GM12875 (cell line): Measurements from ENCODE around the gene AP2B1.

Source experiments
- H3K4me3 ChIP-seq: one replicate; pipeline ENCODE4 v1.5.1; 2011; ENCODE audit warnings: low read depth, low read length, control low read depth
- TF ChIP-seq, protein P1 (sequence below): IDR thresholded peaks from 2 replicates; pipeline ENCODE4 v1.5.1; 2011; ENCODE audit warnings: low read depth, mild to moderate bottlenecking, control low read depth, inconsistent platforms, low read length, moderate library complexity, borderline replicate concordance; ENCODE audit not compliant: insufficient read depth

AP2B1 gene

DNA sequence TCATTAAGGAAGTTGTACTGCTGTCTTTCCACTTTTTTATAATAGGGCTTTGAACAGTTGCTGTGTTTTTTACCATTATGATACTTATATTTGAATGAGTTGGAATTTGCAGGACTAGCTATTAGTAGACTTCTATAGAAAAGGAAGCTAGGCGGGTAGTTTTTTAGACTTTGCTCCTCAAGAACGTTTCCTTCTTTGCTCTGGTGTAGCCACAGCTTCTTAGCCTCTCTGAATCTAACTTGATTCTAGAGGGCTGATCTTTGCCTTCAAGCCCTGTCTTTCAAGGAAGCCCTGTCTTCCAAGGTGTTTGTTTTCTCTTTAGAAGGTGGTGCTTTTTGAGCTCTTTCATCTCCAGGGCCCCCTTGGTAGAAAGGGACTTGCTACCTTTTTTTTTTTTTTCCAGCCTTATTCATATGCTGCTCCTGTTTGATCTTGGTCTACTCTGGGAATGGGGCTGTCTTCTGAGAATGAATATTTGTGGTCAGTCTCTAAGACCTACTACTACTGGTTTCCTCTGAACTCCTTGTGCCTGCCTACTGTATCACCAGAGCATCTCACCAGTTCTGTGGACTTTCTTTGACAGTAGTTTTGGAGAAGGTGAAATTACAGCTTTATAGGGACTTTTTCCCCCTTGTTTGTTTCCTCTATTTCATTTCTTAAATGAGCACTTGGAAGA is 92.0 kb downstream of the AP2B1 start:
- TF ChIP-seq, protein P1, sequence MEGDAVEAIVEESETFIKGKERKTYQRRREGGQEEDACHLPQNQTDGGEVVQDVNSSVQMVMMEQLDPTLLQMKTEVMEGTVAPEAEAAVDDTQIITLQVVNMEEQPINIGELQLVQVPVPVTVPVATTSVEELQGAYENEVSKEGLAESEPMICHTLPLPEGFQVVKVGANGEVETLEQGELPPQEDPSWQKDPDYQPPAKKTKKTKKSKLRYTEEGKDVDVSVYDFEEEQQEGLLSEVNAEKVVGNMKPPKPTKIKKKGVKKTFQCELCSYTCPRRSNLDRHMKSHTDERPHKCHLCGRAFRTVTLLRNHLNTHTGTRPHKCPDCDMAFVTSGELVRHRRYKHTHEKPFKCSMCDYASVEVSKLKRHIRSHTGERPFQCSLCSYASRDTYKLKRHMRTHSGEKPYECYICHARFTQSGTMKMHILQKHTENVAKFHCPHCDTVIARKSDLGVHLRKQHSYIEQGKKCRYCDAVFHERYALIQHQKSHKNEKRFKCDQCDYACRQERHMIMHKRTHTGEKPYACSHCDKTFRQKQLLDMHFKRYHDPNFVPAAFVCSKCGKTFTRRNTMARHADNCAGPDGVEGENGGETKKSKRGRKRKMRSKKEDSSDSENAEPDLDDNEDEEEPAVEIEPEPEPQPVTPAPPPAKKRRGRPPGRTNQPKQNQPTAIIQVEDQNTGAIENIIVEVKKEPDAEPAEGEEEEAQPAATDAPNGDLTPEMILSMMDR = no peak
- no peak overlapping the region for H3K4me3 ChIP-seq

GRCh38 chr17:35683591-35683990 is 96.5 kb downstream of the AP2B1 start:
- TF ChIP-seq, protein P1 = no peak
- no peak overlapping the region for H3K4me3 ChIP-seq

GRCh38 chr17:35684055-35684802 is 97.1 kb downstream of the AP2B1 start:
- TF ChIP-seq, protein P1 = no peak
- H3K4me3 ChIP-seq = no peak overlapping the region

DNA sequence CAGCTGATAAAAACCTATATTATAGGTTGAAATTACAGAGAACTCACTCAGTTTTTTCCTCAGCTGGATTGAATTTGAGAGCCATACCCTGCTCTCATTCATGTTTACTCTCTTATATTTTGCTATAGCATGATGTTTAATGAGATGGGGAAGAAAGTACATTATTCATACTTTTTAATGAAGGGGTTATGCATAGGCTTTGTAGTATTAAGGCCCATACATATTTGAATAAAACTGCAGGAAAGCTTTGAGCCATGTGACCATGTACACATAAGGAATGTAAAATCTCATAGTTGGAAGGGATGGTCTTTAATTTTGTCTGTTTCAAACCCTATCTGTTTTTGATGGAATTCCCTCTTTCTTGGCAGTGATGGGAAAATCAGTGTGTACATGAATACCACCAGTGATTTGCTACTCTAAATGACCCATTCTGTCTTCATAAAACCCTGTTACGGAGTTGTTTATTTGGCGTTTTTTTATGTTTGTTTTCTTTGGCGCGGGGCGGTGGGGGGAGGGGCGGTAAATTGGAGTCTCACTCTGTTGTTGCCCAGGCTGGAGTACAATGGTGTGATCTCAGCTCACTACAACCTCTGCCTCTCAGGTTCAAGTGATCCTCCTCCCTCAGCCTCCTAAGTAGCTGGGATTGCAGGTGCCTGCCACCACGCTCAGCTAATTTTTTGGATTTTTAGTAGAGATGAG is 105.5 kb downstream of the AP2B1 start:
- H3K4me3 ChIP-seq = no peak overlapping the region
- TF ChIP-seq, protein P1 = no peak

DNA sequence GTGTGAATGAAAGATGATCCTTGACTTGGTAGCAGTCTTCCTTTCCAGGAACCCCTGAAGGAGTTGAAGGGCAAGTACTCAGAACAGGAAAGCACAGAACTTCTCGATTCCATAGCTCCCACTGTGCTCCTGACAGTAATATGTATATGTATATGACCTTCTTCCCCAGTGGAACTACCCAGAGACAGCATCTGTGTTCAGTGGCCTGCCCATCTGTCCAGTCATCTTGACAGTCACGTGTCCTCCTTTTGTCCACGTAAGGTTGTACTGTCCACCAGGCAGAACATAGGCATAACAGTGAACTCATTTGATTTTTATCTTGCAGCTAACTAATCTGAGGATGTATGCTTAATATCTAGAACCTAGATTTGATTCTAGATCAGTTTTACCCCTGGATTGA is 106.5 kb downstream of the AP2B1 start:
- H3K4me3 ChIP-seq = no peak overlapping the region
- TF ChIP-seq, protein P1 = no peak

- TF ChIP-seq, protein P1 = no peak
- no peak overlapping the region for H3K4me3 ChIP-seq
Measured at GRCh38 chr17:35694906-35695305, 107.8 kb downstream of the AP2B1 start.
